ENCODE results near the gene LPP. TPM values are rescaled to one million over a fixed set of nuclear protein-coding genes. Genes with fewer than 3 reads are reported as not detected.

The LPP gene
- total and polyA plus RNA-seq, 2 of the 13 experiments (the other 11 are each of a cell fraction or from before 2014, with no cell fraction given): 19.2 to 29.9 TPM

GRCh38 chr3:188746291-188746783 lies 592.4 kb downstream of the LPP start (continued):
- TF ChIP-seq GRHL1 (CRISPR knock-in tag; conservative IDR thresholded peaks at IDR 0.05) (no peak), AGO1 (IDR thresholded peaks at IDR 0.05; ENCODE audit: low read depth, low read length, poor library complexity, severe bottlenecking) (no peak), BRD4 (CRISPR knock-in tag; IDR thresholded peaks at IDR 0.05) (peak; percentile 97), NFKB2 (CRISPR knock-in tag; IDR thresholded peaks at IDR 0.05; ENCODE audit: borderline replicate concordance) (no peak), ZSCAN21 (CRISPR knock-in tag; IDR thresholded peaks at IDR 0.05; ENCODE audit: borderline replicate concordance) (no peak), NFYB (CRISPR knock-in tag; IDR thresholded peaks at IDR 0.05) (no peak), NFE2L1 (CRISPR knock-in tag; IDR thresholded peaks at IDR 0.05; ENCODE audit: borderline replicate concordance) (no peak), ZNF335 (CRISPR knock-in tag; IDR thresholded peaks at IDR 0.05) (no peak), RARA (CRISPR knock-in tag; IDR thresholded peaks at IDR 0.05) (peak; percentile 98), ZNF431 (CRISPR knock-in tag; IDR thresholded peaks at IDR 0.05; ENCODE audit: borderline replicate concordance, low read depth) (peak; percentile 39; the same call in 1 of the 2 replicates), ZNF790 (CRISPR knock-in tag; IDR thresholded peaks at IDR 0.05; ENCODE audit: borderline replicate concordance) (no peak), FLYWCH1 (CRISPR knock-in tag; IDR thresholded peaks at IDR 0.05) (no peak), SCMH1 (CRISPR knock-in tag; IDR thresholded peaks at IDR 0.05; ENCODE audit: borderline replicate concordance) (no peak), HNRNPL (IDR thresholded peaks at IDR 0.05; ENCODE audit: low read depth, low read length) (no peak), ERF (CRISPR knock-in tag; IDR thresholded peaks at IDR 0.05) (peak; percentile 86), ZNF354B (CRISPR knock-in tag; IDR thresholded peaks at IDR 0.05) (no peak), ZNF850 (CRISPR knock-in tag; conservative IDR thresholded peaks at IDR 0.05) (no peak), SAFB2 (CRISPR knock-in tag; IDR thresholded peaks at IDR 0.05; ENCODE audit: borderline replicate concordance, low read depth) (no peak), KLF11 (CRISPR knock-in tag; IDR thresholded peaks at IDR 0.05) (no peak), SIX1 (CRISPR knock-in tag; IDR thresholded peaks at IDR 0.05; ENCODE audit: borderline replicate concordance) (peak; percentile 89), ZNF782 (CRISPR knock-in tag; IDR thresholded peaks at IDR 0.05; ENCODE audit: borderline replicate concordance) (no peak), RFX5 (IDR thresholded peaks at IDR 0.05; ENCODE audit: low read depth, low read length) (no peak), ZNF124 (CRISPR knock-in tag; IDR thresholded peaks at IDR 0.05) (peak; percentile 80; the same call in 1 of the 2 replicates), ZNF292 (CRISPR knock-in tag; IDR thresholded peaks at IDR 0.05; ENCODE audit: borderline replicate concordance, low read depth) (peak; percentile 72; the same call in 1 of the 2 replicates)
- TF ChIP-seq, protein P1, sequence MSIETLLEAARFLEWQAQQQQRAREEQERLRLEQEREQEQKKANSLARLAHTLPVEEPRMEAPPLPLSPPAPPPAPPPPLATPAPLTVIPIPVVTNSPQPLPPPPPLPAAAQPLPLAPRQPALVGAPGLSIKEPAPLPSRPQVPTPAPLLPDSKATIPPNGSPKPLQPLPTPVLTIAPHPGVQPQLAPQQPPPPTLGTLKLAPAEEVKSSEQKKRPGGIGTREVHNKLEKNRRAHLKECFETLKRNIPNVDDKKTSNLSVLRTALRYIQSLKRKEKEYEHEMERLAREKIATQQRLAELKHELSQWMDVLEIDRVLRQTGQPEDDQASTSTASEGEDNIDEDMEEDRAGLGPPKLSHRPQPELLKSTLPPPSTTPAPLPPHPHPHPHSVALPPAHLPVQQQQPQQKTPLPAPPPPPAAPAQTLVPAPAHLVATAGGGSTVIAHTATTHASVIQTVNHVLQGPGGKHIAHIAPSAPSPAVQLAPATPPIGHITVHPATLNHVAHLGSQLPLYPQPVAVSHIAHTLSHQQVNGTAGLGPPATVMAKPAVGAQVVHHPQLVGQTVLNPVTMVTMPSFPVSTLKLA (IDR thresholded peaks at IDR 0.05): no peak
- TF ChIP-seq, protein P2, sequence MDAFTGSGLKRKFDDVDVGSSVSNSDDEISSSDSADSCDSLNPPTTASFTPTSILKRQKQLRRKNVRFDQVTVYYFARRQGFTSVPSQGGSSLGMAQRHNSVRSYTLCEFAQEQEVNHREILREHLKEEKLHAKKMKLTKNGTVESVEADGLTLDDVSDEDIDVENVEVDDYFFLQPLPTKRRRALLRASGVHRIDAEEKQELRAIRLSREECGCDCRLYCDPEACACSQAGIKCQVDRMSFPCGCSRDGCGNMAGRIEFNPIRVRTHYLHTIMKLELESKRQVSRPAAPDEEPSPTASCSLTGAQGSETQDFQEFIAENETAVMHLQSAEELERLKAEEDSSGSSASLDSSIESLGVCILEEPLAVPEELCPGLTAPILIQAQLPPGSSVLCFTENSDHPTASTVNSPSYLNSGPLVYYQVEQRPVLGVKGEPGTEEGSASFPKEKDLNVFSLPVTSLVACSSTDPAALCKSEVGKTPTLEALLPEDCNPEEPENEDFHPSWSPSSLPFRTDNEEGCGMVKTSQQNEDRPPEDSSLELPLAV (CRISPR knock-in tag; conservative IDR thresholded peaks at IDR 0.05; ENCODE audit: low read depth): no peak
